ENCODE results near the gene TNRC6C. TPM values are rescaled to one million over a fixed set of nuclear protein-coding genes. Genes with fewer than 3 reads are reported as not detected.
"Not testable (repeated sequence)": the region's sequence is repeated elsewhere in the genome, so short reads cannot be mapped to it uniquely, and the experiment has no call there.

TNRC6C gene
- total and polyA plus RNA-seq, 7 donors = 1.2 to 22.4 (median 11.4) TPM

GRCh38 chr17:77973953-77974352, 15.4 kb downstream of the TNRC6C start:
- H3K9me3 ChIP-seq = no peaks in the 10 kb centered on the region
- DNase-seq (no peak), ATAC-seq (no peak)
- no peak overlapping the region for H3K4me3 ChIP-seq
- no peaks in the 10 kb centered on the region for H3K27me3 ChIP-seq (ENCODE audit: insufficient read depth in 3 of 3, low read length in 2 of 3)
- intact Hi-C loops (cut with DNase I) = no loop called here
- TF ChIP-seq CTCF (IDR thresholded peaks at IDR 0.05) = no peak
- WGBS, 3 donors = 97 to 99% (median 97%) methylated on average over 2 of the region's 2 CpGs
- no peak overlapping the region for H3K27ac ChIP-seq
- H3K4me1 ChIP-seq = peaks cover 18% of the 10 kb centered on the region
- no peaks in the 10 kb centered on the region for H3K36me3 ChIP-seq (ENCODE audit: insufficient read depth in 1 of 2, low read depth in 1 of 2)

DNA sequence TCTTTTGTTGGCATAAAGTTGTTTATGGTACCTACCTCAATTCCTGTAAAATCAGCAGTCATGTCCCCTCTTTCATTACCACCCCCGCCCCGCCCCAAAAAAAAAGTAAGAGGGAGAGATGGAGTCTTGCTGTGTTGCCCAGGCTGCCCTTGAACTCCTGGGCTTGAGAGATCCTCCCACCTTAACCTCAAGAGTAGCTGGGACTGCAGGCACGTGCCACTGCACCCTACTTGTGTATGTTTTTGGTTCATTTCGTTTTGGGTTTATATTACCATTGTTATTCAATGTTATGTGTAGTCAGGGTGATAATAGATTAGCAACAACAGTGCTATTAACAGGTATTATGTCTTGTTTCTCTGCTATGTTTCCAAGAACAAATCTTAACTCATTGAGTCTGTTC, 15.9 kb downstream of the TNRC6C start:
- no peak for TF ChIP-seq CTCF (IDR thresholded peaks at IDR 0.05)
- no peaks in the 10 kb centered on the region for H3K27me3 ChIP-seq (ENCODE audit: insufficient read depth in 3 of 3, low read length in 2 of 3)
- no peak overlapping the region for H3K27ac ChIP-seq
- WGBS, 3 donors = 75 to 78% (median 77%) methylated on average over 4 of the region's 4 CpGs
- H3K9me3 ChIP-seq = no peaks in the 10 kb centered on the region
- DNase-seq (no peak), ATAC-seq (no peak)
- intact Hi-C loops (cut with DNase I) = no loop called here
- no peaks in the 10 kb centered on the region for H3K36me3 ChIP-seq (ENCODE audit: insufficient read depth in 1 of 2, low read depth in 1 of 2)
- no peak overlapping the region for H3K4me3 ChIP-seq
- H3K4me1 ChIP-seq = peaks cover 14% of the 10 kb centered on the region

DNA sequence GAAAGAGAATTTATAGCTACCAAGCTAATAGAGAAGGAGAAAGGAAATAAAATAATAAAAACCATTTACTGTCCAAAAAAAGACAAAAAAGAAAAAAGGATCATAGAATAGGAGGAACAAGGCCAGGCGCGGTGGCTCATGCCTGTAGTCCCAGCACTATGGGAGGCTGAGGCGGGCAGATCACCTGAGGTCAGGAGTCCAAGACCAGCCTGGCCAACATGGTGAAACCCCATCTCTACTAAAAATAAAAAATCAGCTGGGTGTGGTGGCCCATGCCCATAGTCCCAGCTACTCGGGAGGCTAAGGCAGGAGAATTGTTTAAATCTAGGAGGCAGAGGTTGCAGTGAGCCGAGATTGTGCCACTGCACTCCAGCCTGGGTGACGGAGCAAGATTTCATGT, 23.9 kb downstream of the TNRC6C start:
- DNase-seq; H3K4me1 ChIP-seq; H3K27me3 ChIP-seq (ENCODE audit: insufficient read depth in 3 of 3, low read length in 2 of 3); H3K36me3 ChIP-seq (ENCODE audit: insufficient read depth in 1 of 2, low read depth in 1 of 2); intact Hi-C loops (cut with DNase I); H3K27ac ChIP-seq; H3K9me3 ChIP-seq; H3K4me3 ChIP-seq: not testable (repeated sequence)
- peak in 1 of 4 donors; percentile 54 for ATAC-seq
- WGBS, 3 donors = 57 to 78% (median 59%) methylated on average over 6 of the region's 6 CpGs

GRCh38 chr17:77990301-77990700, 31.8 kb downstream of the TNRC6C start:
- 85 to 92% (median 87%) methylated on average over 3 of the region's 3 CpGs for WGBS, 3 donors
- no peak for ATAC-seq
- peaks cover 32% of the 10 kb centered on the region for H3K4me1 ChIP-seq
- no peak for DNase-seq
- H3K27ac ChIP-seq = no peak overlapping the region
- TF ChIP-seq CTCF (IDR thresholded peaks at IDR 0.05) = no peak
- H3K4me3 ChIP-seq = no peak overlapping the region
- no peaks in the 10 kb centered on the region for H3K36me3 ChIP-seq (ENCODE audit: insufficient read depth in 1 of 2, low read depth in 1 of 2)
- no peaks in the 10 kb centered on the region for H3K27me3 ChIP-seq (ENCODE audit: insufficient read depth in 3 of 3, low read length in 2 of 3)
- intact Hi-C loops (cut with DNase I) = no loop called here
- no peaks in the 10 kb centered on the region for H3K9me3 ChIP-seq

DNA sequence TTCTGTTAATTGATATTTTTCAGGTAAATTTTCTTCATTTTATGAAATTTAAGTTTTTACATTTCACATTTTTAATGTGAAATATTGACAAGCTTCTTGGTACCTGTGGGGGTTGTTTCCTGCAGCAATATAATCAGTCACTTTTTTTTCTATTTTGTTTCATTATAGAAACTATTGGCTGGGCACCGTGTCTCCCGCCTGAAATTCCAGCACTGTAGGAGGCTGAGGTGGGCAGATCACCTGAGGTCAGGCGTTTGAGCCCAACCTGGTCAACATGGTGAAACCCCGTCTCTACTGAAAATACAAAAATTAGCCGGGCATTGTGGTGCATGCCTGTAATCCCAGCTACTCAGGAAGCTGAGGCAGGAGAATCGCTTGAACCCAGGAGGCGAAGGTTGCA, 35.2 kb downstream of the TNRC6C start:
- intact Hi-C loops (cut with DNase I); H3K27me3 ChIP-seq (ENCODE audit: insufficient read depth in 3 of 3, low read length in 2 of 3); H3K4me3 ChIP-seq; DNase-seq; H3K36me3 ChIP-seq (ENCODE audit: insufficient read depth in 1 of 2, low read depth in 1 of 2); ATAC-seq; H3K9me3 ChIP-seq: not testable (repeated sequence)
- H3K27ac ChIP-seq = peak overlapping the region; percentile 8
- peaks cover 42% of the 10 kb centered on the region for H3K4me1 ChIP-seq
- WGBS, 3 donors = 88 to 93% (median 89%) methylated on average over 7 of the region's 7 CpGs

DNA sequence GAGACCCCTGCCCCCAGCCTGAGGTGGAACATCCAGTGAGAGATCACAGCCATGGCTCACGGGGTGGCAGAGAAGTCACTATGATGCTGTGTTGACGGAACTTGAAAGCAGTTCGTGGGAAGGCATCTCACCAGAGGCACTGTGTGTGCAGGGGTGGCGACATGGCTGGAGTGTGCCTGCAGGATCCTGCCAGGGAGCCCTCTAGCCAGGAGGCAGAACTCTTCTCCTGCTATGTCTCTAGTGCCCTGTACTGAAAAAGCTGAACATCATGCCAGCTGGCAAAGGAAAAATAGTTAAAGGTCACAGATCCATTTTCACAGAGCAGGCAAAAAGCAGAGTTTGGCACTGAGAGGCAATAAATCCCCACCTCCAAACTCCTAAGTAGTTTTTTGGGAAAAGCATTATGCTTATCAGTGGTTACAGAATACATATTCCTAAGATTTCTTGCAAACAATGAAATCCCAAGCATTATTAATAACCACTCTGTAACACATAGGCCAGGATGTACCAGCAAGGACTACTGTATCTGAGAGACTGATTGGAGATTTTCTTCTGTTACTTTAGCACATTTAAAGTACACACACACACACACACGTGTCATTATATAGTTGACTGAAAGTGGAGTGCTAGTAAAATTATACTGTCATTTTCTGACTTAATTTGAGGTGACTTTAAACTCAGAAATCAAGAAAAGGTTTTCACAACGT, 36.8 kb downstream of the TNRC6C start:
- ATAC-seq = peak; percentile 90 to 97 (median 94)
- H3K9me3 ChIP-seq = no peaks in the 10 kb centered on the region
- H3K27ac ChIP-seq = peak overlapping the region; percentile 65
- TF ChIP-seq CTCF (IDR thresholded peaks at IDR 0.05) = no peak
- H3K36me3 ChIP-seq (ENCODE audit: insufficient read depth in 1 of 2, low read depth in 1 of 2) = no peaks in the 10 kb centered on the region
- H3K27me3 ChIP-seq (ENCODE audit: insufficient read depth in 3 of 3, low read length in 2 of 3) = no peaks in the 10 kb centered on the region
- peak; percentile 47 to 83 for DNase-seq
- intact Hi-C loops (cut with DNase I) = no loop called here
- peak overlapping the region; percentile 15 for H3K4me3 ChIP-seq
- peaks cover 39% of the 10 kb centered on the region for H3K4me1 ChIP-seq
- WGBS, 3 donors = 25 to 34% (median 27%) methylated on average over 6 of the region's 6 CpGs

Measured in psoas muscle (tissue), 8 donors.